DND-41 (cell line): ENCODE results near the gene PGM2L1.

Experiments
- EZH2 ChIP-seq: IDR thresholded peaks from 3 replicates; pipeline ENCODE4 v1.6.1; 2012; ENCODE audit warnings: borderline replicate concordance, low read depth, mild to moderate bottlenecking, moderate library complexity, low read length, inconsistent platforms; ENCODE audit not compliant: severe bottlenecking
- TF ChIP-seq, protein P1 (sequence below): IDR thresholded peaks from 2 replicates; pipeline ENCODE4 v1.5.1; 2012; ENCODE audit warnings: borderline replicate concordance, low read length, moderate library complexity, mild to moderate bottlenecking; ENCODE audit not compliant: poor library complexity, severe bottlenecking; ENCODE audit errors: extremely low read depth

DNA sequence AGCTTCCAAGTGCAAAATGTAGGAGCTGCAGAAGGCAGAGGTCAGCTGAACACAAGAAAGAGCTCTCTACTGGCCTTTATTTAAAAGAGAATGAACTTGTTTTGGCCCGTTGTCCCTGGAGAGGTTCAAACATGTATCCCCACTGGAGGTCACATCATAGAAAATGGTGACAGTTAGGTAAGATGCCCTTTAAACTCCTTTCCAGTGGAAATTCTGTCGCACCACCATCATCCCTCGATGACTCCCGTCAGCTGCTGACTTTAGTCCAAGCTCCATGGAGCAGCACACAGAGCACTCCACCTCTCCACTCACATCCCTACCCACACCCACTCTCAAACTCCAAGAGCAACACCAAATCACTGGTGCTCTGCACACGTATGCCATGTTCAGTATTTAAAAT lies 71.6 kb downstream of the PGM2L1 start:
- TF ChIP-seq, protein P1, sequence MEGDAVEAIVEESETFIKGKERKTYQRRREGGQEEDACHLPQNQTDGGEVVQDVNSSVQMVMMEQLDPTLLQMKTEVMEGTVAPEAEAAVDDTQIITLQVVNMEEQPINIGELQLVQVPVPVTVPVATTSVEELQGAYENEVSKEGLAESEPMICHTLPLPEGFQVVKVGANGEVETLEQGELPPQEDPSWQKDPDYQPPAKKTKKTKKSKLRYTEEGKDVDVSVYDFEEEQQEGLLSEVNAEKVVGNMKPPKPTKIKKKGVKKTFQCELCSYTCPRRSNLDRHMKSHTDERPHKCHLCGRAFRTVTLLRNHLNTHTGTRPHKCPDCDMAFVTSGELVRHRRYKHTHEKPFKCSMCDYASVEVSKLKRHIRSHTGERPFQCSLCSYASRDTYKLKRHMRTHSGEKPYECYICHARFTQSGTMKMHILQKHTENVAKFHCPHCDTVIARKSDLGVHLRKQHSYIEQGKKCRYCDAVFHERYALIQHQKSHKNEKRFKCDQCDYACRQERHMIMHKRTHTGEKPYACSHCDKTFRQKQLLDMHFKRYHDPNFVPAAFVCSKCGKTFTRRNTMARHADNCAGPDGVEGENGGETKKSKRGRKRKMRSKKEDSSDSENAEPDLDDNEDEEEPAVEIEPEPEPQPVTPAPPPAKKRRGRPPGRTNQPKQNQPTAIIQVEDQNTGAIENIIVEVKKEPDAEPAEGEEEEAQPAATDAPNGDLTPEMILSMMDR: no peak
- TF ChIP-seq EZH2: no peak
